ENCODE results near the gene AOPEP. TPM values are rescaled to one million over a fixed set of nuclear protein-coding genes. Genes with fewer than 3 reads are reported as not detected.

AOPEP gene
- total and polyA plus RNA-seq, 7 donors: 28.0 to 490 (median 184) TPM

DNA sequence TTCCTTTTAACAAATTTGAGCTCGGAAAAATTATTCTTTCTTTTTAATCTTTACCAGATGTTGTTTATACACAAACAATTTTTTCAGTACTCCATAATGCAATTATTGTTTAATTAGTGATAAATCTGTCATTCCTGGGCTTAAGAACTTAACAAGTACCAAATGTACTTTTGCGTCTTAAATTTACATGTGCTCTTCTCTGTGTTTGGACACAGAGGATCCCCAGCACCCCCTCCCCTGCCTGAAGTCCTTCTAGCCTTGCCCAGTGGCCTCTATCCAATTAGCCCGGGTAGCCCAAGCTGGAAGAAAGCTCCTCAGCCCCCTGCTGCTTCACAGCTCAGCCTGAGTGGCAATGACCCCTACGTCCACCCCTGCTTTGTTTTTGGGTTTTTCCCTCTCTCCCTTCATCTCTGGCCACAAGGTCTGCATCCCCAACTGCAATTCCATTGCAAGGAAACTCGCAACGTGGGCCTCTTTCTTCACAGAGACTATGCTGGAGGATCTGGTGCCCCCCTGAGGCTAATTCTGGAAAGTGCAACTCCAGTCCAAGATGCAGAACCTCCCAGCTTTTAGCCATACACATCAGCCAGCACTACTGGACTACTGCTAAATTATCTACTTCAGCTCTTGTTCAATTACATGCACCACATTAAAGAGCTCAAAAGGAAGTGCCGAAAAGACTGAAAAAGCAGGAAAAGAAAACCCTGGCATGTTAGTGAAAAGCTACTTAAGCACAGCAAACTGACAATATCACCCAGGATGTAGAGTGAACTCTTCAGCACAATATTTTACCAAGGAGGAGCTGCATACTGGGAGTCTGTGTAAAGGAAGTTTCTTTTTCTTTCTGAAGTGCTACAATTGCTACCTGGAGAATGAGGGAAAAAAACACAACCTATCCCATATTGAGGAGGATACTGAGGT is 404.8 kb downstream of the AOPEP start:
- DNase-seq: peak; percentile 84
- Histone ChIP-seq H3K9me3 (no peaks in the 10 kb centered on the region), H3K27ac (no peak overlapping the region), H3K36me3 (no peaks in the 10 kb centered on the region), H3K27me3 (no peaks in the 10 kb centered on the region), H3K4me1 (peaks cover 0 to 16% (median 7%) of the 10 kb centered on the region in 4 donors), H3K4me3 (no peak overlapping the region)
- 42 to 45% methylated on average over 7 of the region's 7 CpGs for WGBS, 2 donors
- TF ChIP-seq, protein P1, sequence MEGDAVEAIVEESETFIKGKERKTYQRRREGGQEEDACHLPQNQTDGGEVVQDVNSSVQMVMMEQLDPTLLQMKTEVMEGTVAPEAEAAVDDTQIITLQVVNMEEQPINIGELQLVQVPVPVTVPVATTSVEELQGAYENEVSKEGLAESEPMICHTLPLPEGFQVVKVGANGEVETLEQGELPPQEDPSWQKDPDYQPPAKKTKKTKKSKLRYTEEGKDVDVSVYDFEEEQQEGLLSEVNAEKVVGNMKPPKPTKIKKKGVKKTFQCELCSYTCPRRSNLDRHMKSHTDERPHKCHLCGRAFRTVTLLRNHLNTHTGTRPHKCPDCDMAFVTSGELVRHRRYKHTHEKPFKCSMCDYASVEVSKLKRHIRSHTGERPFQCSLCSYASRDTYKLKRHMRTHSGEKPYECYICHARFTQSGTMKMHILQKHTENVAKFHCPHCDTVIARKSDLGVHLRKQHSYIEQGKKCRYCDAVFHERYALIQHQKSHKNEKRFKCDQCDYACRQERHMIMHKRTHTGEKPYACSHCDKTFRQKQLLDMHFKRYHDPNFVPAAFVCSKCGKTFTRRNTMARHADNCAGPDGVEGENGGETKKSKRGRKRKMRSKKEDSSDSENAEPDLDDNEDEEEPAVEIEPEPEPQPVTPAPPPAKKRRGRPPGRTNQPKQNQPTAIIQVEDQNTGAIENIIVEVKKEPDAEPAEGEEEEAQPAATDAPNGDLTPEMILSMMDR (IDR thresholded peaks at IDR 0.05): peak; percentile 38 to 83 (median 74)
- TF ChIP-seq EP300 (IDR thresholded peaks at IDR 0.05): no peak
- intact Hi-C loops (cut with DNase I): no loop called here

DNA sequence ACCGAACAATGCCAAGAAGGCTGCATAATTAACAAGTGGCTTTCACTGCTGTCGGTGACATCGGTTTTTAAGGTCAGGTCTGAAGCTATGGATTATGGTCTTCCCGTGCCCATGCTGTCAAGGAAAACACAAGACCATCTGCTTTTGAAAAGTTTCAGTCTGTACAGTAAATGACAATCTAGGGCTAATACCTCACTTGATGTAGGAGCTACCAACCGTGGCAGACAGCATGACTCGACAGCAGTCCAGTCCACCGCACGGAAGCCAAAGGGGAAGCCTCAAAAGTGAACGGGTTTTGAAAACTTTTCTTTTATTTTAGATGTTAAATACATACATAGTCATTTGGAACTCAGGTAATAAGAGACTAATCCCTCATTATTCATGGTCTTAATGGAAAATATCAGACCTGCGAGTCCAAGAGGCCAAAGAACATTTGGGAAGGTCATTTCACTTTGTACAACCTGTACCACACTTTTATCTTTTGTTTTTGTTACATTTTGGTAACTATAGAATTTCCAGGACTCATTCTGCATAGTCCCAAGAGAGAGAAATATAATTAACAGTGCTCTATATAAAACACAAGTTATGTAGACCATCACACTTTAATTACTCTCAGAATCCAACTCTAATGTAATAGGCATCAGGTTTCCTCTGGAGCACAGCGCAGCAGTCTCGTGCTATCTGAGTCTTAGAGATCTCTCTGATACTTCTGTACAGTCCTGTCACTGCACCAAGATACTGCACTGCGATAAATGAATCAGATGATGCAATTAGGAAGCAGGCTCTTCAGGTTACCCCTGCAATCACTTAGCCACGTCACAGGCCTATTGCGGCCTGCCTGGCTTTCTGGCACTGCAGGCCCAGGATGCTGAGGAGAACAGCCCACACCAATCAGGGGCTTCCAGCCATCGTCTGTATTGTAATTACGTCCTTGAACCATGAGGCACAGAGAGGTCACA is 406.1 kb downstream of the AOPEP start:
- Histone ChIP-seq H3K4me3 (no peak overlapping the region), H3K27me3 (no peaks in the 10 kb centered on the region), H3K36me3 (no peaks in the 10 kb centered on the region), H3K4me1 (peaks cover 0 to 7% (median 3%) of the 10 kb centered on the region in 4 donors), H3K9me3 (no peaks in the 10 kb centered on the region), H3K27ac (no peak overlapping the region)
- intact Hi-C loops (cut with DNase I): no loop called here
- peak; percentile 46 for DNase-seq
- TF ChIP-seq POLR2A (IDR thresholded peaks at IDR 0.05) (no peak), POLR2AphosphoS5 (IDR thresholded peaks at IDR 0.05) (no peak), EP300 (IDR thresholded peaks at IDR 0.05) (no peak)
- TF ChIP-seq, protein P1 (IDR thresholded peaks at IDR 0.05): no peak
- 85 to 86% methylated on average over 17 of the region's 17 CpGs for WGBS, 2 donors

DNA sequence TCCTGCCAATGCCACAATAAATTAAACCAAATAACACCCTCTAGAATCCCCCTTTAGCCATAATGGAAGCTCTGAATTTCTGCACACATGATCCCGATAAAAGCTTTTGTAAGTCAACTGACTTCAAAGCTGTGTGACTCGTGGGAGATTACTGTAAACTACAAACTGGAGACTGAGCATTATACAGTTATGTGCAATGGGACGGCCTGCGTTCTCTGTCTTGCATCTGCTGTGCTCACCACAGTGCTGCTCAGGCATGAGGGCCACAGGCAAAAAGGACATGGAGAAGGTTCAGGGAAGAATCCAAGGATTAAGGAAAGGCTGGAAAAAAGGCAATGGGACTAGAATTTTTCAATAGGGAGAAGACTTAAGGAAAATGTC is 406.8 kb downstream of the AOPEP start:
- 88% methylated on average over 4 of the region's 4 CpGs for WGBS, 2 donors
- intact Hi-C loops (cut with DNase I): no loop called here

DNA sequence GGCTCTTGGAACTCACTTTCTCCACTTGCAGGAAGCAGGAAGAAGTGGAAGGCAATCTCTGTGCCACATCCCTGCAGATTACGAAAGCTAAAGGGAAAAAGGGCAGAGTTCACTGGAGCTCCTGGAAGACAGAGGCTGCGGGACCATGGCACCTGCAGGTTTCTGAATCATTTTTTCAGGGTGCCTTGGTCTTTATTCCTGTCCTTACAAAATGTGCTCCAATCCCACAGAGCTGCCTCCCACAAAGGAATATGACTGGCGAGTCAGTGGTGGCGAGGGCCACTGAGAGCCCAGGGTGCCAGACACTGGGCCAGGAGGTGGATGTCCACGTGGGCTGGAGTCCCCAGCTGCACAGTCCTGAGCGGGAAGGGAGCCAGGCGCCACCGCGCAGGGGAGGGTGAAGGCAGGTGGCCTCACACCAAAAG is 408.0 kb downstream of the AOPEP start:
- Histone ChIP-seq H3K4me1 (peaks cover 0 to 19% (median 5%) of the 10 kb centered on the region in 4 donors), H3K9me3 (no peaks in the 10 kb centered on the region), H3K4me3 (no peak overlapping the region), H3K27ac (no peak overlapping the region), H3K27me3 (no peaks in the 10 kb centered on the region), H3K36me3 (no peaks in the 10 kb centered on the region)
- intact Hi-C loops (cut with DNase I): no loop called here
- WGBS, 2 donors: 30 to 78% methylated on average over 9 of the region's 9 CpGs
- TF ChIP-seq, protein P1 (IDR thresholded peaks at IDR 0.05): no peak
- DNase-seq: peak; percentile 28

More for the DNA sequence above, 406.8 kb downstream of the AOPEP start:
- Histone ChIP-seq H3K9me3 (no peaks in the 10 kb centered on the region), H3K4me3 (no peak overlapping the region), H3K4me1 (peaks cover 0 to 13% (median 5%) of the 10 kb centered on the region in 4 donors), H3K27ac (no peak overlapping the region), H3K36me3 (no peaks in the 10 kb centered on the region), H3K27me3 (no peaks in the 10 kb centered on the region)
- TF ChIP-seq POLR2A (IDR thresholded peaks at IDR 0.05) (no peak), POLR2AphosphoS5 (IDR thresholded peaks at IDR 0.05) (no peak), EP300 (IDR thresholded peaks at IDR 0.05) (no peak)
- TF ChIP-seq, protein P1 (IDR thresholded peaks at IDR 0.05): no peak
- no peak for DNase-seq

Data from sigmoid colon (tissue), 7 donors.